ENCODE results near the gene PDE6G.

- no peak for TF ChIP-seq POLR2A (IDR thresholded peaks at IDR 0.05)
- TF ChIP-seq CTCF (IDR thresholded peaks at IDR 0.05): no peak
These were observed 40.9 kb downstream of the PDE6G start for GRCh38 chr17:81615401-81615930.

Data from uterus (tissue), 2 donors.